DMS 273 (cell line): ENCODE measurements around the gene CYBA.

Experiments used
- DNase-seq: peaks from one replicate; lab custom pipeline; 2025; ENCODE audit not compliant: unreplicated experiment; lab: John Stamatoyannopoulos, UW

Gene CYBA

DNA sequence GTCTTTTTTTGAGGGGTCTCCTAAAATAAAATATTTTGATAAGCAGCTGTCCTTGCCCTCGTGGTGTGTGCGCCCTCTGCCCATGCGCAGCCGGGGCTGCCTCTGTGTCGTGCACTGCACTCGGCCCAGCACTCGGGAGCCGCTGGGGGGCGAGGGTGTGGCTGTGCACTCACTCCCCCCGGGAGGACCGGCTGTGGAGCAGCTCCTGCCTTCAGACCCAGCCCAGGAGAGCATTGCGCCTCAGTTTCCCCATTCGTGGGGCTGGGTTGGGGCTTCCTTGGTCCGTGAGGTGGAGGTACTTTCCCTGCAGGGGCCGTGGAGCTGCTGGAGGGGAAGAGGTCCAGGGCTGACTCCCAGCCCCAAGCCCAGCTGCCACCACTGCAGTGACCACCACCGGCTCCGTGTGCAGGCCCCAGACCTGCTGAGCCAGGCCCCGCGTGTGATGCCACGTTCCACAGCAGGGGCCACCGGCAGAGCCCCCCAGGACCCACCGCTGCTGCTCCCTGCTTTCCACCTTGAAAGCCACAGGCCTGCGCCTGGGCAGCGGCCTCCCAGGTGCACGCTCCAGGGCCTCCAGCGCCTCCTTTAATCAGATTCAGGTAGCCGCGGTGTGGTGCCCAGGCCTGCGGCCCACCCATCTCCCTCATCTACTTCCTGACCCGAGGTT is 18.8 kb downstream of the CYBA start:
- DNase-seq, result no peak

- DNase-seq, result no peak
Observed at GRCh38 chr16:88631384-88631783, 19.5 kb downstream of the CYBA start.

GRCh38 chr16:88630941-88631340 is 19.9 kb downstream of the CYBA start:
- DNase-seq, result no peak

GRCh38 chr16:88630433-88630832 is 20.4 kb downstream of the CYBA start:
- no peak for DNase-seq

GRCh38 chr16:88629835-88630234 is 21.0 kb downstream of the CYBA start:
- no peak for DNase-seq

DNA sequence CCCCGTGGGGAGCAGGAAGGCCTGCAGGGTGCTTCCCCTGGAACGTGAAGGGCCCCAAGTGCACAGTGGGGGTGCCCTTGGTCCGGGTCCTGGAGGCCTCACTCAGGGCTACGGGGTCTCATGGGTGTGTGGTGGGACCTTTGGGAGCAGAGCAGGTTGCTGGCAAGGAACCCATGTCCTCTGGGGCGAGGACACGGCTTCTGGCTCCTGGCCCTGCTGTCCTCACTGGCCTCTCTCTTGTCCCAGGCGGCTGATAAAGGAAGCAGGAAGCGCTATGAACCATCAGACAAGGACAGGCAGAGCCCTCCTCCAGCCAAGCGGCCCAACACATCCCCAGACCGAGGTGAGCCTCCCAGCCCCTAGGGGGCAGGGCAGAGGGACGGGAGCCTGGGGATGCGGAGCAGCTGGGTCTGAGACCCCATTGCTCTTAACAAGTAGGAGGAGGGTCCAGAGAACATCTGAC is 22.3 kb downstream of the CYBA start:
- peak; percentile 60 for DNase-seq

DNA sequence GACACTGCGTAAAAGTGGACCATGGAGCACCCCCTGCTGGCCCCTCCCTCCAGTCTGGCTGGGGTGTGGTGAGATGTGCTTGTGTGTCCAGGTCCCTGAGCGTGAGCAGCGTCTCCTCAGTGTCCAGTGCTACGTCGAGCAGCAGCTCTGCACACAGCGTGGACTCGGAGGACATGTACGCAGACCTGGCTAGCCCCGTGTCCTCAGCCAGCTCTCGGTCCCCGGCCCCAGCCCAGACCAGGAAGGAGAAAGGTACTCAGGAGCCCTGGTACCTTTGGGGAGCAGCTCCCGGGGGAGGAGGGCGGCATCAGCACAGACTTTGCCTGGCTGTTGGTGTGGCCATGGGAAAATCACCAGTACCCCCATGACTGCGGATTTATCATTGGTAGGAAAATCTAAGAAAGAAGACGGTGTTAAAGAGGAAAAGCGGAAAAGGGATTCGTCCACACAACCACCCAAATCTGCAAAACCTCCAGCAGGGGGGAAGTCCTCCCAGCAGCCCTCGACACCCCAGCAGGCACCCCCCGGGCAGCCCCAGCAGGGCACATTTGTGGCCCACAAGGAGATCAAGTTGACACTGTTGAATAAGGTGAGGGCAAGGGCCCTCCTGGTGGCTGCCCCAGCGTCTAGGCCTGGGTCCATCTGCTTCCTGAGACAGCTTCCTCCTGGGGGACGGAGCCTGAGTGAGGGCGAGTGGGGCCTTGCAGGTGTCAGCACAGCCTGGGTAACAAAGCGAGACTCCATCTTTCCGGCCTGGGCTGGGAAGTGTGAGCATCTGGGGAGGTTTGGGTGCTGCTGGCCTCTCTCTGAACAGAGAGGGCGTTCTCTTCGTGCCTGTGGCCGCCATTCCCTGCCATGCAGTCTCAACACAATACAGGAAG is 23.1 kb downstream of the CYBA start:
- no peak for DNase-seq

DNA sequence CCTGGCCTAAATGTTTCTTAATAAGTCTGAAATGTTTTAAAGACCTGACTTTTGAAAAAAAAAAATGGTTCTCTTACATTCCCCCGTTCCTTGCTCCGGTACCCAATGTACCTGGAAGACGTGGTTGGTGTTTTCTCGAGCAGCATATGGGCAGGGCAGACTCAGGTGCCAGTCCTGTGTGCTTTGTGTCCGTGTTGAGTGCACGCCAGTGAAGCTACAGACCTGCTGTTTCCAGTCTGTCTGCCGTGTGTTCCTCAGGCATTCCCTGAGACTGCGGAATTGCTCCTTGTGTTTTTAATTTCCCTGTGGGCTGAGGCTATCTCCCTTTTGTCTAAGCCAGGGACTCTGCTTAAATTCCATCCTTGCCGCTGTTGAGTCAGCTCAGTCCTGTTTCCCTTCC is 24.2 kb downstream of the CYBA start:
- no peak for DNase-seq

DNA sequence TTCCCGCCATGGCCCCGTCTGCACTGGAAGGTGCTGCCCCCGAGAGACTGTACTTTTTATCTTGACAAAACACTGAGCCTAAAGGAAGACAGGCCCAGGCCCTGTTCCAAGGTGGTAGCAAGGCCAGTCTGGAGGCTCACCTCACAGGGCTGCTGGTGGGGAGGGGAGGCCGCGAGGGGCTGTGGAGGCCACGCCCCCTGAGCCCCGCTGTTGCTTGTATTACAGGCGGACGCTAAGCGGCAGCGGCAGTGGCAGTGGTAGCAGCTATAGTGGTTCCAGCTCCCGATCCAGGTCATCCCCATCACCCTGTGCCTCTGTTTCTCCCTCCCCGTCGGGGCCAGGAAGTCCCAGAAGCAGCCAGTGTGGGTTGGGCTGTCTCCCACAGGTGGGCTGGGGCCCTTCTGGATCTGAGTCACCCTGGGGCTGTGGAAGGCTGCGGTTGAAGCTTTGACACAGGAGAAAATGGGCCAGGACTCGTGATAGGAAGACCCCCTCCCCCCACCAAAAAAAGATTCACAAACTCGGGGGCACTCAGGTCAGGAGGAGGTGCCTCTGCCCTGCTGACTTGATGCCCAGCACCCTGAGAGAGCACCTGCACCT is 25.8 kb downstream of the CYBA start:
- DNase-seq, result no peak

DNA sequence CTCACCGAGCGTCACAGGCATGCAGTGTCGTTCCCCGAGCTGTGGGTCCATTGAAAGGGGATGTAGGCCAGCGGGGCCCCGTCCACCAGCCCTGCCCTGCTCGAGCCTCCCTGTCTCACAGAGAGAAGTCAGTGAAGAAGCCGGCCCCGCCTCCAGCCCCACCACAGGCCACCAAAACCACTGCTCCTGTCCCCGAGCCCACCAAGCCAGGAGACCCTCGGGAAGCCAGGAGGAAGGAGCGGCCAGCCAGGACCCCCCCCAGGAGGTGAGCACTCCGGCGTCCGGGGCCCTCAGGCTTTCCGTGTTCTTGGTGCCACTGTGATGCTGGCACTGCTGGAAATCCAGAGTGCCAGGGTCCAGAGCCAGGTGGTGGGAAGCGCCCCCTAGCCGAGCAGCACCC is 26.4 kb downstream of the CYBA start:
- DNase-seq, result no peak

DNA sequence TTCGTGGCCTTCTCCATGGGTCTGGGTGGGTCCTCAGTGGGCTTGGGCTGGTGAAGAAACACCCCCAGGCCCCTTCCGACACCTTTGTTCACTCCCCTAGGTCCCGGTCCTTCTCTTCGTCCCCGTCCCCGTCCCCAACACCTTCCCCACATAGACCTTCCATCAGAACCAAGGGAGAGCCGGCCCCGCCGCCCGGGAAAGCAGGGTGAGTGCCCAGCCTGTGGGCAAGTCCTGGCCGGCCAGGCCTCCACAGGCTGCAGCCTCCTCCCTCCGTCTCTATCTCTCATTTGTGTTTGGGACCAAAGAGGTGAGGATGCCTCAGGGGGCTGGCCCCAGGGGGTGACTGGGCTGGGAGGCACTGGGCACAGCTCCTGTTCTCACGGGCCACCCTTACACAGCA is 27.0 kb downstream of the CYBA start:
- DNase-seq, result no peak

DNA sequence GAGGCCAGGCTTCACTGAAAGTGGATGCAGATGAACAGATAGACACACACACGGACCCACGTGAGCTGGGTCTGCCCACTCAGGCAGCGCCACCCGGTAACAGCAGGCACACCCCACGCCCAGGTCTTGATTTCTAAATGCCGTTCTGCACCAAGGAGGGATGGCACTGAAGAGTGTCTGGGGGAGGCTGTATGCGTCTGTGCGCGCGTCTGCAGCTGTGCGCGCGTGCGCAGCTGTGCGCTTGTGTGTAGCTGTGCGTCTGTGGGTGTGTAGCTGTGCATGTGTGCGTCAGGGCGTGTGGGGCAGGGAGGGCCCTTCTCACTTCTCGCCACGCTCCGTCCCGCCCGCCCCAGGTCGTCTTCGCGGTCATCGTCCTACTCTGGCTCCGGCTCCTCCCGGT is 28.0 kb downstream of the CYBA start:
- DNase-seq, result no peak

DNA sequence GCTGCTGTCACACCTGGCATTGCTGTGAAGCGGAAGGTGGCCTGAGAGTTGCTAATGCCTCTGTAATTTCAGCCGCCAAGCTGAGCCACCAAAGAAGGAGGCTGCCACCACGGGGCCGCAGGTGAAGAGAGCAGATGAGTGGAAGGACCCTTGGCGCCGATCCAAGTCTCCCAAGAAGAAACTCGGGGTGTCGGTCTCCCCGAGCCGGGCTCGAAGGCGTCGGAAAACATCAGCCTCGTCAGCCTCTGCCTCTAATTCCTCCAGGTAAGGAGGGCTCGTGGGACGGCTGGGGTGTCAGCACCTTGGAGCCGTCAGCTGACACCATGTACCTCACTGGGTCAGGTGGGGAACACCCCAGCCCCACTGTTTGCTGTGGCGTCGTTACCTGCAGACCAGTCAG is 28.7 kb downstream of the CYBA start:
- DNase-seq, result no peak

- DNase-seq, result no peak
Observed at GRCh38 chr16:88619859-88620815, 30.7 kb downstream of the CYBA start.

DNA sequence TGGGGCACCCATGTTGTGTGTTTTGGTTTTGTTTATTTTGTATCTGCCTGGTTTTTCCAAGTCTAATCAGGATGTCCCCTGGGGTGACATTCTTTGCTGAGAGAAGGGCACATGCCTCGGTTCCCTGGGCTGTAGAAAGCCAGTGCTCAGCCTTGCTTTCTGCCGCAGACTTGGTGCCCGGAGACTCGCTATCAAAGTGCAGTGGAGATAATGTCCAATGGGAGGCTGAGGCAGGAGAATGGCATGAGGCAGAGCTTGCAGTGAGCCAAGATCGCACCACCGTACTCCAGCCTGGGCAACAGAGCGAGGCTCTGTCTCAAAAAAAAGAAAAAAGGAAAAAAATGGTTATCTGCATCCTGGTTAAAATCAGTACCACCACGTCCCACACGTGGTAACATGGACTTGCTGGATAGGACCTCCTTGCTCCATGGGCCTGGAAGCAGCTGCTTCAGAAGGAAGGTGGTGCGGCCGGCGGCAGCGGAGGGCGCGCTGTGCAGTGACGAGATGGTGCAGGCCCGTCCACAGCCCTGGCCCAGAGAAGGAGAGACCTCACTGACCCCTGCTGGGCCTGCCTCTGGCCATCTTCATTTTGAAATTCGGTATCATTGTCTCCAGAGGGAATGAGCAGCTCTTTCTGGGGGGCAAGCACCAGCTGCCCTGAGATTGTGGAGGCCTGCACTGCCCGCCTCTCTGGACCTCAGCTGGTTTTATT is 31.7 kb downstream of the CYBA start:
- DNase-seq, result no peak

- no peak for DNase-seq
Observed at GRCh38 chr16:88618182-88618955, 32.5 kb downstream of the CYBA start.

GRCh38 chr16:88617268-88618031 is 33.4 kb downstream of the CYBA start:
- no peak for DNase-seq

DNA sequence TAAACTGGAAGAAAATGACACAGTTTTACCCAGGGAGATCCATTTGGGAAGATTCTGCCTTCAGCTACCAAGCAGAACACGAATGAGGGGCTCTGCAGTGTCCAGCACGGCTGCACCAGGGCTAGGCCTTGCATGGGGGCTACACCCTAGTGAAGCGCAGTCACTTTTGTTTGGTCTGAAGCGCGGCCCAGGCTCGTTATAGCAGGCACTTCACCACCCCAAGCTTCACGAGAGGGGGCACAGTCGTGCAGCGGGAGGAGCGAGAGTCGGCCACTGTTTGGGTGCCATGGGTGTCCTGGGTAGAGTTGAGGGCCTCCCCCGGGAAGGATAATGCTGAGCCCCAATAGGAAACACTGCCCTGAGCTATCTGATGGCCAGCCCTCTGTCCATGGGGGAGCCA is 34.1 kb downstream of the CYBA start:
- no peak for DNase-seq

- no peak for DNase-seq
Observed at GRCh38 chr16:88616320-88616719, 34.5 kb downstream of the CYBA start.
